ENCODE data around the gene RTL5.

Gene RTL5

GRCh38 chrX:72100824-72101351 lies 30.8 kb downstream of the RTL5 start:
- Histone ChIP-seq H3K27me3 (ENCODE audit: insufficient read depth, poor library complexity, severe bottlenecking) (no peaks in the 10 kb centered on the region), H3K9me3 (ENCODE audit: severe bottlenecking) (no peaks in the 10 kb centered on the region), H3K4me3 (ENCODE audit: severe bottlenecking) (no peak overlapping the region), H3K36me3 (ENCODE audit: low read depth) (no peaks in the 10 kb centered on the region), H3K27ac (ENCODE audit: poor library complexity, severe bottlenecking) (no peak overlapping the region), H3K4me1 (ENCODE audit: insufficient read depth, poor library complexity, severe bottlenecking) (no peaks in the 10 kb centered on the region)
- ATAC-seq (ENCODE audit: low read depth) (no peak), DNase-seq (ENCODE audit: low spot score) (no peak)
- TF ChIP-seq CTCF (IDR thresholded peaks at IDR 0.05; ENCODE audit: poor library complexity, severe bottlenecking) = no peak

- TF ChIP-seq CTCF (IDR thresholded peaks at IDR 0.05; ENCODE audit: poor library complexity, severe bottlenecking) = no peak
These were observed 31.5 kb downstream of the RTL5 start for GRCh38 chrX:72100051-72100755.

GRCh38 chrX:72097098-72097497 lies 34.6 kb downstream of the RTL5 start:
- H3K36me3 ChIP-seq (ENCODE audit: low read depth) = no peaks in the 10 kb centered on the region
- H3K4me1 ChIP-seq (ENCODE audit: insufficient read depth, poor library complexity, severe bottlenecking) = no peaks in the 10 kb centered on the region
- no peaks in the 10 kb centered on the region for H3K27me3 ChIP-seq (ENCODE audit: insufficient read depth, poor library complexity, severe bottlenecking)
- no peak for DNase-seq (ENCODE audit: low spot score)
- H3K9me3 ChIP-seq (ENCODE audit: severe bottlenecking) = no peaks in the 10 kb centered on the region
- no peak for ATAC-seq (ENCODE audit: low read depth)
- no peak for TF ChIP-seq CTCF (IDR thresholded peaks at IDR 0.05; ENCODE audit: poor library complexity, severe bottlenecking)
- no peak overlapping the region for H3K27ac ChIP-seq (ENCODE audit: poor library complexity, severe bottlenecking)
- no peak overlapping the region for H3K4me3 ChIP-seq (ENCODE audit: severe bottlenecking)

More at GRCh38 chrX:72100051-72100755, 31.5 kb downstream of the RTL5 start:
- ATAC-seq (ENCODE audit: low read depth) = no peak
- Histone ChIP-seq H3K36me3 (ENCODE audit: low read depth) (no peaks in the 10 kb centered on the region), H3K4me3 (ENCODE audit: severe bottlenecking) (no peak overlapping the region), H3K27ac (ENCODE audit: poor library complexity, severe bottlenecking) (no peak overlapping the region), H3K9me3 (ENCODE audit: severe bottlenecking) (no peaks in the 10 kb centered on the region), H3K4me1 (ENCODE audit: insufficient read depth, poor library complexity, severe bottlenecking) (no peaks in the 10 kb centered on the region), H3K27me3 (ENCODE audit: insufficient read depth, poor library complexity, severe bottlenecking) (no peaks in the 10 kb centered on the region)
- no peak for DNase-seq (ENCODE audit: low spot score)

- Histone ChIP-seq H3K4me1 (ENCODE audit: insufficient read depth, poor library complexity, severe bottlenecking) (no peaks in the 10 kb centered on the region), H3K4me3 (ENCODE audit: severe bottlenecking) (no peak overlapping the region), H3K9me3 (ENCODE audit: severe bottlenecking) (no peaks in the 10 kb centered on the region), H3K36me3 (ENCODE audit: low read depth) (no peaks in the 10 kb centered on the region), H3K27me3 (ENCODE audit: insufficient read depth, poor library complexity, severe bottlenecking) (no peaks in the 10 kb centered on the region), H3K27ac (ENCODE audit: poor library complexity, severe bottlenecking) (no peak overlapping the region)
- ATAC-seq (ENCODE audit: low read depth) = no peak
- DNase-seq (ENCODE audit: low spot score) = no peak
- no peak for TF ChIP-seq CTCF (IDR thresholded peaks at IDR 0.05; ENCODE audit: poor library complexity, severe bottlenecking)
These were observed 36.3 kb downstream of the RTL5 start for GRCh38 chrX:72095370-72095769.

GRCh38 chrX:72094894-72095293 lies 36.8 kb downstream of the RTL5 start:
- Histone ChIP-seq H3K9me3 (ENCODE audit: severe bottlenecking) (no peaks in the 10 kb centered on the region), H3K4me3 (ENCODE audit: severe bottlenecking) (no peak overlapping the region), H3K27me3 (ENCODE audit: insufficient read depth, poor library complexity, severe bottlenecking) (no peaks in the 10 kb centered on the region), H3K4me1 (ENCODE audit: insufficient read depth, poor library complexity, severe bottlenecking) (no peaks in the 10 kb centered on the region), H3K36me3 (ENCODE audit: low read depth) (no peaks in the 10 kb centered on the region), H3K27ac (ENCODE audit: poor library complexity, severe bottlenecking) (no peak overlapping the region)
- ATAC-seq (ENCODE audit: low read depth) (no peak), DNase-seq (ENCODE audit: low spot score) (no peak)
- TF ChIP-seq CTCF (IDR thresholded peaks at IDR 0.05; ENCODE audit: poor library complexity, severe bottlenecking) = no peak
